HepG2 (cell line): ENCODE results near the gene TMEM14C. TPM values are rescaled to one million over a fixed set of nuclear protein-coding genes. Genes with fewer than 3 reads are reported as not detected.

Source experiments
- ARID2 ChIP-seq: sonication (generic); formaldehyde crosslinking; IDR thresholded peaks from 2 replicates; pipeline ENCODE4 v1.8.1; 2022; ENCODE audit warnings: mild to moderate bottlenecking, missing genetic modification reagents, borderline replicate concordance
- ARNTL ChIP-seq: sonication (generic); formaldehyde crosslinking; IDR thresholded peaks from 2 replicates; pipeline ENCODE4 v1.4.0; 2020; ENCODE audit warnings: mild to moderate bottlenecking, missing genetic modification reagents
- GATAD2A ChIP-seq: IDR thresholded peaks from 2 replicates; pipeline ENCODE4 v1.6.1; 2016
- GTF3A ChIP-seq: sonication (generic); formaldehyde crosslinking; conservative IDR thresholded peaks from 2 replicates; pipeline ENCODE4 v1.4.0; 2020; ENCODE audit warnings: mild to moderate bottlenecking, missing genetic modification reagents
- HNF4A ChIP-seq: sonication (generic); formaldehyde crosslinking; IDR thresholded peaks from 2 replicates; pipeline ENCODE4 v1.4.0; 2020; ENCODE audit warnings: missing genetic modification reagents
- HNRNPLL ChIP-seq: fragments of 200-400 bp; formaldehyde crosslinking; IDR thresholded peaks from 2 replicates; pipeline ENCODE4 v1.6.1; 2017; ENCODE audit warnings: mild to moderate bottlenecking, low read depth, low read length; ENCODE audit not compliant: poor library complexity, severe bottlenecking
- JDP2 ChIP-seq: sonication (generic); formaldehyde crosslinking; IDR thresholded peaks from 2 replicates; pipeline ENCODE4 v1.8.1; 2022; ENCODE audit warnings: missing genetic modification reagents, borderline replicate concordance
- NR2F6 ChIP-seq, 2 experiments: IDR thresholded peaks; 2 replicates each; pipeline ENCODE4 v1.6.1; 2016; ENCODE audit warnings: antibody characterized with exemption in 1 of 2, mild to moderate bottlenecking in 1 of 2
- STAT5B ChIP-seq: sonication (generic); formaldehyde crosslinking; IDR thresholded peaks from 2 replicates; pipeline ENCODE4 v1.4.0; 2020; ENCODE audit warnings: missing genetic modification reagents
- ZBTB20 ChIP-seq: sonication (generic); formaldehyde crosslinking; IDR thresholded peaks from 2 replicates; pipeline ENCODE4 v1.8.1; 2023; ENCODE audit warnings: missing genetic modification reagents, low read depth, mild to moderate bottlenecking, borderline replicate concordance
- ZIK1 ChIP-seq: sonication (generic); formaldehyde crosslinking; IDR thresholded peaks from 2 replicates; pipeline ENCODE4 v1.5.0; 2020; ENCODE audit warnings: mild to moderate bottlenecking, low read depth, missing genetic modification reagents, borderline replicate concordance
- ZNF264 ChIP-seq: sonication (generic); formaldehyde crosslinking; IDR thresholded peaks from 2 replicates; pipeline ENCODE4 v1.4.0; 2020; ENCODE audit warnings: missing genetic modification reagents
- ZNF761 ChIP-seq: sonication (generic); formaldehyde crosslinking; conservative IDR thresholded peaks from 2 replicates; pipeline ENCODE4 v1.4.0; 2020; ENCODE audit warnings: mild to moderate bottlenecking, missing genetic modification reagents
- polyA plus RNA-seq, 8 experiments: library from polyadenylated mRNA; depleted of rRNA in 3 of 8; stranded (reverse) in 7 of 8; unstranded in 1 of 8; fragments of >200 nt; fragmentation: Illumina TruSeq in 4 of 8; extraction: Trizol in 4 of 8; gene quantifications; 2 replicates each; pipeline versions ENCODE4 v1.2.1 to v1.2.3, GENCODE V29; 2011 to 2016; ENCODE audit warnings: low read depth in 4 of 8, missing spikeins in 1 of 8, mixed read lengths in 1 of 8; ENCODE audit not compliant: insufficient read depth in 1 of 8
- total RNA-seq, 5 experiments: library from RNA; depleted of rRNA; stranded (reverse); fragments of >200 nt; fragmentation: Illumina TruSeq; extraction: Trizol; gene quantifications; 2 replicates each; pipeline ENCODE4 v1.2.3, GENCODE V29; 2016; ENCODE audit warnings: low read depth in 1 of 5
- TF ChIP-seq, protein P1 (sequence below): sonication (generic); formaldehyde crosslinking; IDR thresholded peaks from 2 replicates; pipeline ENCODE4 v1.5.0; 2020; ENCODE audit warnings: mild to moderate bottlenecking, missing genetic modification reagents
- TF ChIP-seq, protein P2 (sequence below): sonication (generic); formaldehyde crosslinking; IDR thresholded peaks from 2 replicates; pipeline ENCODE4 v1.4.0; 2020; ENCODE audit warnings: low read depth, missing genetic modification reagents
- TF ChIP-seq, protein P3 (sequence below): sonication (generic); formaldehyde crosslinking; IDR thresholded peaks from 2 replicates; pipeline ENCODE4 v1.8.0; 2022; ENCODE audit warnings: missing genetic modification reagents, mild to moderate bottlenecking, borderline replicate concordance
- TF ChIP-seq, protein P4 (sequence below): sonication (generic); formaldehyde crosslinking; IDR thresholded peaks from 2 replicates; pipeline ENCODE4 v1.9.0; 2021; ENCODE audit warnings: missing genetic modification reagents, borderline replicate concordance

TMEM14C gene
- total and polyA plus RNA-seq, 2 of the 13 experiments (the other 11 are each of a cell fraction or from before 2014, with no cell fraction given): 184 TPM

GRCh38 chr6:10722820-10723566, at the start of gene TMEM14C (continued):
- TF ChIP-seq ZNF264 (peak; percentile 86; the same call in 1 of the 2 replicates), ZIK1 (CRISPR knock-in tag) (peak; percentile 89), GATAD2A (peak; percentile 77), ARNTL (CRISPR knock-in tag) (peak; percentile 99), JDP2 (CRISPR knock-in tag) (no peak; the same call in 1 of the 2 replicates), ARID2 (peak; percentile 71), NR2F6 (IDR thresholded peaks at IDR 0.05) (0 out of 2 replicates have a peak, but pooled peaks have one; percentile 14), NR2F6 (CRISPR knock-in tag; IDR thresholded peaks at IDR 0.05) (peak; percentile 46), ZNF761 (peak; percentile 98), STAT5B (CRISPR knock-in tag) (no peak), HNF4A (CRISPR knock-in tag) (peak; percentile 75), ZBTB20 (peak; percentile 91), HNRNPLL (peak; percentile 97), GTF3A (peak; percentile 98)
- TF ChIP-seq, protein P1, sequence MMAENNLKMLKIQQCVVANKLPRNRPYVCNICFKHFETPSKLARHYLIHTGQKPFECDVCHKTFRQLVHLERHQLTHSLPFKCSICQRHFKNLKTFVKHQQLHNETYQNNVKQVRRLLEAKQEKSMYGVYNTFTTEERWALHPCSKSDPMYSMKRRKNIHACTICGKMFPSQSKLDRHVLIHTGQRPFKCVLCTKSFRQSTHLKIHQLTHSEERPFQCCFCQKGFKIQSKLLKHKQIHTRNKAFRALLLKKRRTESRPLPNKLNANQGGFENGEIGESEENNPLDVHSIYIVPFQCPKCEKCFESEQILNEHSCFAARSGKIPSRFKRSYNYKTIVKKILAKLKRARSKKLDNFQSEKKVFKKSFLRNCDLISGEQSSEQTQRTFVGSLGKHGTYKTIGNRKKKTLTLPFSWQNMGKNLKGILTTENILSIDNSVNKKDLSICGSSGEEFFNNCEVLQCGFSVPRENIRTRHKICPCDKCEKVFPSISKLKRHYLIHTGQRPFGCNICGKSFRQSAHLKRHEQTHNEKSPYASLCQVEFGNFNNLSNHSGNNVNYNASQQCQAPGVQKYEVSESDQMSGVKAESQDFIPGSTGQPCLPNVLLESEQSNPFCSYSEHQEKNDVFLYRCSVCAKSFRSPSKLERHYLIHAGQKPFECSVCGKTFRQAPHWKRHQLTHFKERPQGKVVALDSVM (CRISPR knock-in tag): peak; percentile 86
- TF ChIP-seq, protein P2, sequence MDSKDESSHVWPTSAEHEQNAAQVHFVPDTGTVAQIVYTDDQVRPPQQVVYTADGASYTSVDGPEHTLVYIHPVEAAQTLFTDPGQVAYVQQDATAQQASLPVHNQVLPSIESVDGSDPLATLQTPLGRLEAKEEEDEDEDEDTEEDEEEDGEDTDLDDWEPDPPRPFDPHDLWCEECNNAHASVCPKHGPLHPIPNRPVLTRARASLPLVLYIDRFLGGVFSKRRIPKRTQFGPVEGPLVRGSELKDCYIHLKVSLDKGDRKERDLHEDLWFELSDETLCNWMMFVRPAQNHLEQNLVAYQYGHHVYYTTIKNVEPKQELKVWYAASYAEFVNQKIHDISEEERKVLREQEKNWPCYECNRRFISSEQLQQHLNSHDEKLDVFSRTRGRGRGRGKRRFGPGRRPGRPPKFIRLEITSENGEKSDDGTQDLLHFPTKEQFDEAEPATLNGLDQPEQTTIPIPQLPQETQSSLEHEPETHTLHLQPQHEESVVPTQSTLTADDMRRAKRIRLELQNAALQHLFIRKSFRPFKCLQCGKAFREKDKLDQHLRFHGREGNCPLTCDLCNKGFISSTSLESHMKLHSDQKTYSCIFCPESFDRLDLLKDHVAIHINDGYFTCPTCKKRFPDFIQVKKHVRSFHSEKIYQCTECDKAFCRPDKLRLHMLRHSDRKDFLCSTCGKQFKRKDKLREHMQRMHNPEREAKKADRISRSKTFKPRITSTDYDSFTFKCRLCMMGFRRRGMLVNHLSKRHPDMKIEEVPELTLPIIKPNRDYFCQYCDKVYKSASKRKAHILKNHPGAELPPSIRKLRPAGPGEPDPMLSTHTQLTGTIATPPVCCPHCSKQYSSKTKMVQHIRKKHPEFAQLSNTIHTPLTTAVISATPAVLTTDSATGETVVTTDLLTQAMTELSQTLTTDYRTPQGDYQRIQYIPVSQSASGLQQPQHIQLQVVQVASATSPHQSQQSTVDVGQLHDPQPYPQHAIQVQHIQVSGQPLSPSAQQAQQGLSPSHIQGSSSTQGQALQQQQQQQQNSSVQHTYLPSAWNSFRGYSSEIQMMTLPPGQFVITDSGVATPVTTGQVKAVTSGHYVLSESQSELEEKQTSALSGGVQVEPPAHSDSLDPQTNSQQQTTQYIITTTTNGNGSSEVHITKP: peak; percentile 82
- TF ChIP-seq, protein P3, sequence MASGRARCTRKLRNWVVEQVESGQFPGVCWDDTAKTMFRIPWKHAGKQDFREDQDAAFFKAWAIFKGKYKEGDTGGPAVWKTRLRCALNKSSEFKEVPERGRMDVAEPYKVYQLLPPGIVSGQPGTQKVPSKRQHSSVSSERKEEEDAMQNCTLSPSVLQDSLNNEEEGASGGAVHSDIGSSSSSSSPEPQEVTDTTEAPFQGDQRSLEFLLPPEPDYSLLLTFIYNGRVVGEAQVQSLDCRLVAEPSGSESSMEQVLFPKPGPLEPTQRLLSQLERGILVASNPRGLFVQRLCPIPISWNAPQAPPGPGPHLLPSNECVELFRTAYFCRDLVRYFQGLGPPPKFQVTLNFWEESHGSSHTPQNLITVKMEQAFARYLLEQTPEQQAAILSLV (CRISPR knock-in tag): peak; percentile 99
- TF ChIP-seq, protein P4, sequence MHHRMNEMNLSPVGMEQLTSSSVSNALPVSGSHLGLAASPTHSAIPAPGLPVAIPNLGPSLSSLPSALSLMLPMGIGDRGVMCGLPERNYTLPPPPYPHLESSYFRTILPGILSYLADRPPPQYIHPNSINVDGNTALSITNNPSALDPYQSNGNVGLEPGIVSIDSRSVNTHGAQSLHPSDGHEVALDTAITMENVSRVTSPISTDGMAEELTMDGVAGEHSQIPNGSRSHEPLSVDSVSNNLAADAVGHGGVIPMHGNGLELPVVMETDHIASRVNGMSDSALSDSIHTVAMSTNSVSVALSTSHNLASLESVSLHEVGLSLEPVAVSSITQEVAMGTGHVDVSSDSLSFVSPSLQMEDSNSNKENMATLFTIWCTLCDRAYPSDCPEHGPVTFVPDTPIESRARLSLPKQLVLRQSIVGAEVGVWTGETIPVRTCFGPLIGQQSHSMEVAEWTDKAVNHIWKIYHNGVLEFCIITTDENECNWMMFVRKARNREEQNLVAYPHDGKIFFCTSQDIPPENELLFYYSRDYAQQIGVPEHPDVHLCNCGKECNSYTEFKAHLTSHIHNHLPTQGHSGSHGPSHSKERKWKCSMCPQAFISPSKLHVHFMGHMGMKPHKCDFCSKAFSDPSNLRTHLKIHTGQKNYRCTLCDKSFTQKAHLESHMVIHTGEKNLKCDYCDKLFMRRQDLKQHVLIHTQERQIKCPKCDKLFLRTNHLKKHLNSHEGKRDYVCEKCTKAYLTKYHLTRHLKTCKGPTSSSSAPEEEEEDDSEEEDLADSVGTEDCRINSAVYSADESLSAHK (CRISPR knock-in tag): 0 out of 2 replicates have a peak, but pooled peaks have one; percentile 25
